Neural cell (in vitro differentiated cells): Measurements from ENCODE around the gene MGAT5.

Experiments
- CTCF ChIP-seq: fragments of 450-650 bp; IDR thresholded peaks from 2 replicates; pipeline ENCODE4 v1.5.1; 2014; ENCODE audit warnings: antibody characterized with exemption, mild to moderate bottlenecking, moderate library complexity; ENCODE audit not compliant: poor library complexity, severe bottlenecking
- EP300 ChIP-seq: fragments of 450-650 bp; conservative IDR thresholded peaks from 2 replicates; pipeline ENCODE4 v1.6.1; 2014; ENCODE audit warnings: antibody characterized with exemption, mild to moderate bottlenecking, moderate library complexity; ENCODE audit not compliant: poor library complexity, severe bottlenecking
- EZH2 ChIP-seq: fragments of 200-600, 300-800 bp; shearing (Covaris generic), sonication (generic); IDR thresholded peaks from 2 replicates; pipeline ENCODE4 v1.6.1; 2014; ENCODE audit warnings: antibody characterized with exemption, low read length, borderline replicate concordance, mild to moderate bottlenecking; ENCODE audit not compliant: insufficient read depth, poor library complexity, severe bottlenecking
- POLR2AphosphoS5 ChIP-seq: IDR thresholded peaks from 2 replicates; pipeline ENCODE4 v1.6.1; 2012
- RAD21 ChIP-seq: fragments of 450-650 bp; conservative IDR thresholded peaks from 2 replicates; pipeline ENCODE4 v1.6.1; 2014; ENCODE audit warnings: antibody characterized with exemption, mild to moderate bottlenecking, moderate library complexity
- REST ChIP-seq: IDR thresholded peaks from 2 replicates; pipeline ENCODE4 v1.6.1; 2012; ENCODE audit warnings: borderline replicate concordance
- SMC3 ChIP-seq: fragments of 450-650 bp; conservative IDR thresholded peaks from 2 replicates; pipeline ENCODE4 v1.6.1; 2014; ENCODE audit warnings: antibody characterized with exemption, mild to moderate bottlenecking, moderate library complexity; ENCODE audit not compliant: poor library complexity
- TAF1 ChIP-seq: IDR thresholded peaks from 2 replicates; pipeline ENCODE4 v1.6.1; 2012; ENCODE audit warnings: low read depth

DNA sequence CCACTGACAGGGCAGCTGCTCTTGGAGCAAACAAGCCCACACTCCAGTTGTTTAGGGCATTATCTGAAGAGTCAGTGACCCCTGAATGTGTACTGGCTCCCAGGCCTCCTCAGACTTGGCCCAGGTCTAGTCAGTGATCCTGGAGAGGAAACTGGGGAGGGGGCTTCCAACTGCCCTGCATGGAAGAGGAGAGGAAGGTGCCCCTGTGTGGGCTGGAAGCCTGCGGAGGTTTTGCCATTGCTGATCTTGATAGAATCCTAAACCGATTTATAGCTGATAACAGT is 197.4 kb downstream of the MGAT5 start:
- TF ChIP-seq CTCF = no peak
- no peak for TF ChIP-seq SMC3
- no peak for TF ChIP-seq EZH2
- TF ChIP-seq POLR2AphosphoS5 = no peak
- TF ChIP-seq REST = no peak
- TF ChIP-seq RAD21 = no peak
- no peak for TF ChIP-seq TAF1
- no peak for TF ChIP-seq EP300
